Kidney (tissue), 14 donors: ENCODE measurements around the gene DNAJB8. TPM values are rescaled to one million over a fixed set of nuclear protein-coding genes. Genes with fewer than 3 reads are reported as not detected.
A peak's percentile ranks its signal among the peaks of the same experiment; 100 is the strongest.

ENCODE experiments used
- DNase-seq, 5 donors: peaks; one replicate each; pipeline ENCODE4 v3.0.0-alpha.2; 2013 to 2020
- FAIRE-seq: peaks from 2 replicates; lab custom pipeline; 2012; peaks lifted over from hg19 to GRCh38; lab: Jason Lieb, UNC
- H3K27ac ChIP-seq, 2 donors: one replicate each; pipeline ENCODE4 v1.7.0; 2013; ENCODE audit warnings: low read depth in 2 of 2, low read length in 2 of 2, inconsistent platforms in 1 of 2
- H3K27me3 ChIP-seq: one replicate; pipeline ENCODE4 v1.7.1; 2013; ENCODE audit warnings: low read length, inconsistent platforms; ENCODE audit not compliant: control insufficient read depth, insufficient read depth
- H3K36me3 ChIP-seq, 3 donors: one replicate each; pipeline versions ENCODE4 v1.7.0 to v1.7.1; 2013; ENCODE audit warnings: low read length in 3 of 3, control low read depth in 1 of 3, inconsistent platforms in 1 of 3; ENCODE audit not compliant: insufficient read depth in 3 of 3, control insufficient read depth in 2 of 3
- H3K4me1 ChIP-seq, 3 donors: one replicate each; pipeline versions ENCODE4 v1.7.0 to v1.7.1; 2013; ENCODE audit warnings: low read length in 3 of 3, inconsistent platforms in 1 of 3, low read depth in 1 of 3; ENCODE audit not compliant: control insufficient read depth in 2 of 3, insufficient read depth in 2 of 3
- H3K4me3 ChIP-seq, 3 donors: one replicate each; pipeline versions ENCODE4 v1.7.0 to v1.8.1; 2013; ENCODE audit warnings: low read length in 3 of 3, control low read depth in 1 of 3, inconsistent platforms in 1 of 3
- H3K9ac ChIP-seq, 3 donors: one replicate each; pipeline versions ENCODE4 v1.7.0 to v1.7.1; 2013; ENCODE audit warnings: low read length in 3 of 3, control low read depth in 1 of 3, inconsistent platforms in 1 of 3
- H3K9me3 ChIP-seq, 3 donors: one replicate each; pipeline versions ENCODE4 v1.7.0 to v1.7.1; 2013; ENCODE audit warnings: low read length in 3 of 3, control low read depth in 1 of 3, inconsistent platforms in 1 of 3; ENCODE audit not compliant: control insufficient read depth in 2 of 3, insufficient read depth in 1 of 3
- CTCF ChIP-seq: IDR thresholded peaks from 3 replicates; pipeline ENCODE4 v1.5.1; 2012; ENCODE audit warnings: mild to moderate bottlenecking, moderate library complexity, borderline replicate concordance; ENCODE audit not compliant: insufficient read depth; ENCODE audit errors: extremely low read depth
- intact Hi-C: fragments of 100-400 bp; cut with DNase I; formaldehyde crosslinking; loops from one replicate; pipeline ENCODE4 v1.11.1; 2022
- polyA plus RNA-seq: library from polyadenylated mRNA; stranded (reverse); fragments of 350-450 nt; fragmentation: Illumina TruSeq; extraction: RNeasy Lipid Tissue Mini Kit (QIAGEN cat#74804); gene quantifications from one replicate; pipeline ENCODE4 v1.2.3, GENCODE V29; 2014; ENCODE audit warnings: low read depth, low replicate concordance; ENCODE audit not compliant: insufficient read depth
- total RNA-seq: library from RNA; stranded (reverse); fragmentation: NEBNext Ultra II Directional; extraction: Animal tissue kit (Norgen Biotek cat#: 25700); gene quantifications from one replicate; pipeline ENCODE4 v1.2.1, GENCODE V29; 2021
- donor health status: control.
- donor health status: control.
- donor health status: control.
- donor health status: control.
- donor health status: control.
- donor health status: DM: yes; HTN: yes; CAD: no.
- donor health status: Normal renal cell carcinoma (clear cell type).

DNAJB8 gene
- total and polyA plus RNA-seq, 2 donors from 2014 or later: not detected

GRCh38 chr3:128426128-128426921 is 40.4 kb downstream of the DNAJB8 start:
- peak; percentile 95 for TF ChIP-seq CTCF
- Histone ChIP-seq H3K9me3 (no peaks in the 10 kb centered on the region), H3K27ac (no peak overlapping the region), H3K36me3 (no peaks in the 10 kb centered on the region), H3K4me3 (peak overlapping the region in 1 of 3 donors; percentile 32), H3K9ac (no peak overlapping the region), H3K27me3 (no peaks in the 10 kb centered on the region), H3K4me1 (peaks cover 0 to 13% (median 0%) of the 10 kb centered on the region in 3 donors)
- DNase-seq (peak; percentile 61 to 82 (median 68)), FAIRE-seq (no peak)
- intact Hi-C loops: loop anchor here (5.0 kb wide), 1 partner anchor 181 kb away; no protein-coding TSS in a partner anchor

DNA sequence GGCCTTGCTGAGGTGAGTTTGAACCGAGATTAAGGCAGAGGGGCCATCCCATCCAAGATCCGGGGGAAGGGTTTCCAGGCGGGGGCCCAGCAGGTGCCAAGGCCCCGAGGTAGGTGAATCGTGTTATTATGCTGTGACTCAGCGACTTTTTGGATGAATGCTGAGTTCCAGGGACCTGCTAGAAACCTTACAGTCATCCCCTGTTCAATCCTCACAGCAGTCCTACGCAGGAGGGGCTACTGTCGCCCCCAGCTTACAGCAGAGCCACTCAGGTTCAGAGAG is 40.9 kb downstream of the DNAJB8 start:
- Histone ChIP-seq H3K36me3 (no peaks in the 10 kb centered on the region), H3K4me3 (no peak overlapping the region), H3K9me3 (no peaks in the 10 kb centered on the region), H3K27me3 (no peaks in the 10 kb centered on the region), H3K4me1 (peaks cover 0 to 13% (median 0%) of the 10 kb centered on the region in 3 donors), H3K9ac (no peak overlapping the region), H3K27ac (no peak overlapping the region)
- TF ChIP-seq CTCF: no peak
- FAIRE-seq: no peak
- intact Hi-C loops: loop anchor here (5.0 kb wide), 1 partner anchor 182 kb away; no protein-coding TSS in a partner anchor
- no peak for DNase-seq

- FAIRE-seq (no peak), DNase-seq (peak in 2 of 5 donors; percentile 49 to 68)
- intact Hi-C loops: loop anchor here (5.0 kb wide), 1 partner anchor 182 kb away; no protein-coding TSS in a partner anchor
Measured at GRCh38 chr3:128425142-128425845, 41.4 kb downstream of the DNAJB8 start.

More at GRCh38 chr3:128425142-128425845, 41.4 kb downstream of the DNAJB8 start:
- Histone ChIP-seq H3K9me3 (no peaks in the 10 kb centered on the region), H3K27ac (no peak overlapping the region), H3K4me1 (peaks cover 0 to 13% (median 0%) of the 10 kb centered on the region in 3 donors), H3K36me3 (no peaks in the 10 kb centered on the region), H3K4me3 (no peak overlapping the region), H3K27me3 (no peaks in the 10 kb centered on the region), H3K9ac (no peak overlapping the region)
- TF ChIP-seq CTCF: no peak
